H1 (cell line): ENCODE results near the gene CDRT4. TPM values are rescaled to one million over a fixed set of nuclear protein-coding genes. Genes with fewer than 3 reads are reported as not detected.

Source experiments
- CTCF ChIA-PET: fragments of 300-600 bp; sonication (Branson Sonifier 250); formaldehyde crosslinking; loops from one replicate; lab custom pipeline; 2021; ENCODE audit not compliant: partially characterized antibody; lab: Charles Lee
- POLR2A ChIA-PET: fragments of 300-600 bp; sonication (Branson Sonifier 250); formaldehyde crosslinking; loops from one replicate; lab custom pipeline; 2021; ENCODE audit warnings: inconsistent platforms; ENCODE audit not compliant: partially characterized antibody; lab: Charles Lee
- DNase-seq, 2 experiments: peaks; one replicate each; pipeline versions ENCODE4 v3.0.0 to v3.0.0-alpha.2; 2010 to 2022; ENCODE audit warnings: low spot score in 2 of 2, low read depth in 1 of 2, mixed read lengths in 1 of 2
- FAIRE-seq: peaks from 2 replicates; lab custom pipeline; 2011; peaks lifted over from hg19 to GRCh38; lab: Jason Lieb, UNC
- H2AFZ ChIP-seq: 2 replicates; pipeline ENCODE4 v1.8.1; 2012; ENCODE audit warnings: low read length, inconsistent platforms
- H2AK5ac ChIP-seq: 2 replicates; pipeline ENCODE4 v1.6.1; 2013; ENCODE audit warnings: low read depth, low read length
- H2BK120ac ChIP-seq: replicated peaks from 2 replicates; pipeline ENCODE3; 2013; ENCODE audit warnings: low read depth, low read length, inconsistent platforms
- H2BK12ac ChIP-seq: 2 replicates; pipeline ENCODE4 v1.6.1; 2013; ENCODE audit warnings: low read depth, low read length
- H2BK15ac ChIP-seq: 2 replicates; pipeline ENCODE4 v1.6.1; 2013; ENCODE audit warnings: low read length
- H2BK20ac ChIP-seq: 2 replicates; pipeline ENCODE4 v1.6.1; 2013; ENCODE audit warnings: low read length
- H2BK5ac ChIP-seq: 2 replicates; pipeline ENCODE4 v1.6.1; 2013; ENCODE audit warnings: low read depth, low read length
- H3K14ac ChIP-seq: 2 replicates; pipeline ENCODE4 v1.6.1; 2013; ENCODE audit warnings: inconsistent platforms; ENCODE audit not compliant: insufficient read length
- H3K18ac ChIP-seq: 2 replicates; pipeline ENCODE4 v1.6.1; 2013; ENCODE audit warnings: low read length; ENCODE audit errors: extremely low read depth
- H3K23ac ChIP-seq: 2 replicates; pipeline ENCODE4 v1.6.1; 2013; ENCODE audit warnings: inconsistent platforms; ENCODE audit not compliant: insufficient read length
- H3K23me2 ChIP-seq: 2 replicates; pipeline ENCODE4 v1.6.1; 2013; ENCODE audit warnings: low read depth, low read length
- H3K27ac ChIP-seq: 2 replicates; pipeline ENCODE4 v1.6.1; 2011; ENCODE audit warnings: low read depth, low read length, inconsistent platforms
- H3K27me3 ChIP-seq, 4 experiments: replicated peaks in 1 of 4; 1 replicate in 1 of 4; 2 replicates in 3 of 4; pipeline versions ENCODE4 v1.6.1 to v1.8.1; 2011 to 2013; ENCODE audit warnings: low read length in 3 of 4, mild to moderate bottlenecking in 3 of 4, inconsistent platforms in 2 of 4, mixed read lengths in 2 of 4, moderate library complexity in 1 of 4; ENCODE audit not compliant: control insufficient read depth in 3 of 4, insufficient read depth in 3 of 4; ENCODE audit errors: extremely low read depth in 1 of 4
- H3K36me3 ChIP-seq, 4 experiments: 2 replicates each; pipeline versions ENCODE4 v1.6.1 to v1.8.1; 2011 to 2013; ENCODE audit warnings: mild to moderate bottlenecking in 4 of 4, low read length in 3 of 4, moderate library complexity in 2 of 4, control low read depth in 1 of 4, inconsistent platforms in 1 of 4; ENCODE audit not compliant: insufficient read depth in 4 of 4, control insufficient read depth in 2 of 4
- H3K4ac ChIP-seq: replicated peaks from 2 replicates; pipeline ENCODE3; 2013; ENCODE audit warnings: low read length, low read depth, mixed read lengths, inconsistent platforms; ENCODE audit not compliant: insufficient read length
- H3K4me1 ChIP-seq, 4 experiments: replicated peaks in 1 of 4; 1 replicate in 1 of 4; 2 replicates in 3 of 4; pipeline versions ENCODE4 v1.6.1 to v1.8.1; 2011 to 2013; ENCODE audit warnings: low read length in 3 of 4, inconsistent platforms in 2 of 4, mixed read lengths in 1 of 4; ENCODE audit not compliant: insufficient read depth in 4 of 4, control insufficient read depth in 3 of 4
- H3K4me2 ChIP-seq, 2 experiments: 2 replicates each; pipeline versions ENCODE4 v1.6.1 to v1.8.1; 2011 to 2013; ENCODE audit warnings: low read depth in 2 of 2, low read length in 2 of 2, control low read depth in 1 of 2, inconsistent platforms in 1 of 2, mild to moderate bottlenecking in 1 of 2; ENCODE audit not compliant: insufficient read depth in 1 of 2
- H3K4me3 ChIP-seq, 4 experiments: fragments of 200-600, 300-600 bp in 1 of 4; sonication (generic), shearing (Covaris generic), sonication (Bioruptor Twin) in 1 of 4; 2 replicates each; pipeline versions ENCODE4 v1.5.1 to v1.8.1; 2011 to 2016; ENCODE audit warnings: low read length in 4 of 4, low read depth in 3 of 4, control low read depth in 2 of 4, inconsistent platforms in 2 of 4, mild to moderate bottlenecking in 2 of 4, mixed read lengths in 1 of 4, moderate library complexity in 1 of 4; ENCODE audit not compliant: insufficient read depth in 2 of 4; ENCODE audit errors: extremely low read depth in 1 of 4
- H3K56ac ChIP-seq: replicated peaks from 2 replicates; pipeline ENCODE3; 2013; ENCODE audit warnings: low read depth, mild to moderate bottlenecking, mixed read lengths, low read length, inconsistent platforms; ENCODE audit not compliant: insufficient read length
- H3K79me1 ChIP-seq: 2 replicates; pipeline ENCODE4 v1.6.1; 2013; ENCODE audit warnings: low read depth, low read length, control low read depth
- H3K79me2 ChIP-seq, 2 experiments: 2 replicates each; pipeline versions ENCODE4 v1.6.1 to v1.8.1; 2012 to 2013; ENCODE audit warnings: low read length in 2 of 2, mild to moderate bottlenecking in 2 of 2, inconsistent platforms in 1 of 2; ENCODE audit not compliant: insufficient read depth in 2 of 2, control insufficient read depth in 1 of 2
- H3K9ac ChIP-seq, 4 experiments: replicated peaks in 1 of 4; 1 replicate in 1 of 4; 2 replicates in 3 of 4; pipeline versions ENCODE4 v1.6.1 to v1.8.1; 2011 to 2013; ENCODE audit warnings: low read depth in 3 of 4, low read length in 3 of 4, control low read depth in 2 of 4, mild to moderate bottlenecking in 2 of 4, moderate library complexity in 2 of 4, inconsistent platforms in 1 of 4; ENCODE audit errors: extremely low read depth in 1 of 4
- H3K9me3 ChIP-seq, 2 experiments: 2 replicates each; pipeline versions ENCODE4 v1.6.1 to v1.8.1; 2012 to 2013; ENCODE audit warnings: mild to moderate bottlenecking in 2 of 2, moderate library complexity in 2 of 2, control low read depth in 1 of 2, inconsistent platforms in 1 of 2, low read depth in 1 of 2, low read length in 1 of 2, mixed read lengths in 1 of 2; ENCODE audit not compliant: insufficient read depth in 2 of 2
- H4K20me1 ChIP-seq, 2 experiments: replicated peaks in 1 of 2; 2 replicates each; pipeline versions ENCODE3 to v1.8.1; 2011 to 2013; ENCODE audit warnings: inconsistent platforms in 2 of 2, low read length in 2 of 2, mild to moderate bottlenecking in 1 of 2; ENCODE audit not compliant: insufficient read depth in 2 of 2, control insufficient read depth in 1 of 2
- H4K5ac ChIP-seq: 2 replicates; pipeline ENCODE4 v1.6.1; 2013; ENCODE audit warnings: low read length, low read depth, mixed read lengths, inconsistent platforms; ENCODE audit not compliant: insufficient read length
- H4K8ac ChIP-seq: 2 replicates; pipeline ENCODE4 v1.8.0; 2013; ENCODE audit warnings: mild to moderate bottlenecking, moderate library complexity, low read length, inconsistent platforms; ENCODE audit not compliant: insufficient read depth; ENCODE audit errors: extremely low read depth
- H4K91ac ChIP-seq: replicated peaks from 2 replicates; pipeline ENCODE3; 2013; ENCODE audit warnings: low read length, mixed read lengths, inconsistent platforms; ENCODE audit not compliant: insufficient read length
- EGR1 ChIP-seq: IDR thresholded peaks from 2 replicates; pipeline ENCODE4 v1.6.1; 2011; ENCODE audit warnings: low read depth, low read length, borderline replicate concordance
- EZH2 ChIP-seq: fragments of 200-600 bp; sonication (generic); IDR thresholded peaks from 2 replicates; pipeline ENCODE4 v1.7.1; 2012; ENCODE audit warnings: low read depth, mild to moderate bottlenecking, moderate library complexity, low read length, inconsistent platforms; ENCODE audit not compliant: severe bottlenecking
- JUN ChIP-seq: IDR thresholded peaks from 2 replicates; pipeline ENCODE4 v1.6.1; 2011; ENCODE audit warnings: low read depth, mild to moderate bottlenecking, improper control_type of control experiment, low read length
- POLR2AphosphoS5 ChIP-seq: IDR thresholded peaks from 2 replicates; pipeline ENCODE4 v1.6.1; 2011; ENCODE audit warnings: low read depth, low read length
- RBBP5 ChIP-seq: IDR thresholded peaks from 2 replicates; pipeline ENCODE4 v1.7.1; 2012; ENCODE audit warnings: low read depth, mild to moderate bottlenecking, inconsistent platforms, low read length, moderate library complexity, borderline replicate concordance
- RFX5 ChIP-seq: IDR thresholded peaks from 2 replicates; pipeline ENCODE4 v1.6.1; 2011; ENCODE audit warnings: low read depth, low read length, improper control_type of control experiment, borderline replicate concordance
- SAP30 ChIP-seq: fragments of 300-600 bp; sonication (generic); IDR thresholded peaks from 2 replicates; pipeline ENCODE4 v1.7.1; 2012; ENCODE audit warnings: low read length, moderate library complexity, mild to moderate bottlenecking, inconsistent platforms; ENCODE audit not compliant: insufficient read depth, insufficient replicate concordance
- WGBS, 2 experiments: shearing (Covaris generic) in 1 of 2; methylation state at CpG; one replicate each; pipeline versions ENCODE4 v1.1.6 to v1.1.7; 2013 to 2015; ENCODE audit warnings: low lambda C conversion rate in 2 of 2, mixed read lengths in 2 of 2, inconsistent platforms in 1 of 2, low coverage in 1 of 2, missing lambda C conversion rate in 1 of 2; ENCODE audit not compliant: insufficient replicate concordance in 2 of 2, insufficient coverage in 1 of 2, insufficient read length in 1 of 2; ENCODE audit errors: extremely low coverage in 1 of 2, missing lambda C conversion rate in 1 of 2; 5-methylcytosine and 5-hydroxymethylcytosine counted together
- polyA plus RNA-seq, 7 experiments: library from polyadenylated mRNA; depleted of rRNA in 3 of 7; stranded (reverse) in 5 of 7; unstranded in 2 of 7; fragments of >200 nt in 5 of 7; fragments of 200-250 nt in 2 of 7; gene quantifications; 1 replicate in 5 of 7; 2 replicates in 1 of 7; 4 replicates in 1 of 7; pipeline versions ENCODE4 v1.2.1 to v1.2.3, GENCODE V29; 2011 to 2013; ENCODE audit warnings: missing spikeins in 2 of 7, mixed read lengths in 2 of 7
- total RNA-seq: library from RNA; stranded (reverse); fragmentation: NEBNext Ultra II Directional; extraction: Animal tissue kit (Norgen Biotek cat#: 25700); gene quantifications from 2 replicates; pipeline ENCODE4 v1.2.1, GENCODE V29; 2021

The CDRT4 gene
- total and polyA plus RNA-seq, 2 of the 8 experiments (the other 6 are each of a cell fraction or from before 2014, with no cell fraction given): 2.6 to 5.6 TPM

- Histone ChIP-seq H2BK5ac (no peak overlapping the region), H3K9me3 (no peaks in the 10 kb centered on the region), H3K23ac (no peak overlapping the region), H3K79me2 (no peaks in the 10 kb centered on the region), H2BK15ac (no peak overlapping the region), H3K27ac (no peak overlapping the region), H4K20me1 (no peaks in the 10 kb centered on the region), H3K23me2 (no peaks in the 10 kb centered on the region), H3K27me3 (no peaks in the 10 kb centered on the region; a peak in 1 of 7 replicates), H2BK120ac (no peak overlapping the region), H3K4me1 (no peaks in the 10 kb centered on the region), H4K5ac (no peak overlapping the region), H2BK20ac (no peak overlapping the region), H3K4me2 (no peak overlapping the region), H4K91ac (no peak overlapping the region), H3K14ac (no peak overlapping the region), H3K18ac (no peak overlapping the region), H3K79me1 (no peaks in the 10 kb centered on the region)
- DNase-seq (no peak), FAIRE-seq (no peak)
- POLR2A ChIA-PET: no interaction called here
- 89% methylated on average over 7 of the region's 7 CpGs; no CpG with 5 or more reads in 1 of the 2 experiments for WGBS, 2 experiments
- TF ChIP-seq RFX5 (no peak), JUN (no peak), EZH2 (no peak), SAP30 (no peak), RBBP5 (no peak), POLR2AphosphoS5 (no peak), EGR1 (no peak)
- TF ChIP-seq, all 59 proteins: peak for 0
- H3K36me3 ChIP-seq: no peaks in the 10 kb centered on the region
- H2AK5ac ChIP-seq: no peak overlapping the region
- H2AFZ ChIP-seq: no peak overlapping the region
- CTCF ChIA-PET: interaction anchor here (1.1 to 1.4 kb wide), 2 partner anchors 9 to 110 kb away, joined by 3 to 4 read pairs; no protein-coding TSS in a partner anchor
- H2BK12ac ChIP-seq: no peak overlapping the region
- H4K8ac ChIP-seq: no peak overlapping the region
- H3K56ac ChIP-seq: no peak overlapping the region
- H3K9ac ChIP-seq: no peak overlapping the region
- no peak overlapping the region for H3K4ac ChIP-seq
- H3K4me3 ChIP-seq: no peak overlapping the region
These were observed 74.0 kb downstream of the CDRT4 start for GRCh38 chr17:15393414-15393813.
